ENCODE measurements around the gene SCN9A. TPM values are rescaled to one million over a fixed set of nuclear protein-coding genes. Genes with fewer than 3 reads are reported as not detected.

Gene SCN9A
- total and polyA plus RNA-seq, 9 of the 15 experiments (the other 6 are each of a cell fraction or from before 2014, with no cell fraction given): 1.4 to 22.8 (median 7.1) TPM

GRCh38 chr2:166357068-166357949 lies 18.4 kb downstream of the SCN9A start (continued):
- TF ChIP-seq KLF6 (CRISPR knock-in tag; IDR thresholded peaks at IDR 0.05; ENCODE audit: borderline replicate concordance) (peak; percentile 74; the same call in 1 of the 2 replicates), NRF1 (conservative IDR thresholded peaks at IDR 0.05 in 1 of 2, IDR thresholded peaks at IDR 0.05 in 1 of 2) (peak in 1 of 2 experiments; percentile 14; a peak in 1 of 4 replicates), HEY1 (CRISPR knock-in tag; IDR thresholded peaks at IDR 0.05; ENCODE audit: borderline replicate concordance) (no peak), ZFP1 (CRISPR knock-in tag; IDR thresholded peaks at IDR 0.05) (no peak), ZNF23 (CRISPR knock-in tag; IDR thresholded peaks at IDR 0.05) (0 out of 2 replicates have a peak, but pooled peaks have one; percentile 42), POLR2H (tag; IDR thresholded peaks at IDR 0.05; ENCODE audit: low read depth) (peak; percentile 89), TCF3 (CRISPR knock-in tag; IDR thresholded peaks at IDR 0.05) (0 out of 2 replicates have a peak, but pooled peaks have one; percentile 28), EHMT2 (IDR thresholded peaks at IDR 0.05) (peak; percentile 71; the same call in 1 of the 2 replicates), ATF6 (CRISPR knock-in tag; IDR thresholded peaks at IDR 0.05) (0 out of 2 replicates have a peak, but pooled peaks have one; percentile 49), DPF2 (IDR thresholded peaks at IDR 0.05) (peak; percentile 81), MTA3 (IDR thresholded peaks at IDR 0.05; ENCODE audit: borderline replicate concordance) (peak; percentile 68; the same call in 1 of the 2 replicates), NR0B1 (IDR thresholded peaks at IDR 0.05; ENCODE audit: partially characterized antibody) (no peak), MEF2A (IDR thresholded peaks at IDR 0.05; ENCODE audit: control insufficient read depth, low read depth, low read length) (no peak)
